CD1c-positive myeloid dendritic cell (primary cell): ENCODE results near the gene PCDH9.

Experiments used
- DNase-seq: peaks from one replicate; pipeline ENCODE4 v3.0.0-alpha.2; 2016; ENCODE audit errors: extremely low spot score

The PCDH9 gene

GRCh38 chr13:66840621-66841020, 389.5 kb downstream of the PCDH9 start:
- DNase-seq: no peak

- DNase-seq: no peak
Measured at GRCh38 chr13:66837246-66837645, 392.9 kb downstream of the PCDH9 start.

GRCh38 chr13:66835040-66835628, 395.0 kb downstream of the PCDH9 start:
- no peak for DNase-seq

- DNase-seq: no peak
Measured at GRCh38 chr13:66830940-66831716, 399.0 kb downstream of the PCDH9 start.

GRCh38 chr13:66829803-66830202, 400.3 kb downstream of the PCDH9 start:
- no peak for DNase-seq

GRCh38 chr13:66826398-66826797, 403.7 kb downstream of the PCDH9 start:
- DNase-seq: no peak

- DNase-seq: no peak
Measured at GRCh38 chr13:66821551-66821950, 408.6 kb downstream of the PCDH9 start.

GRCh38 chr13:66811455-66811854, 418.7 kb downstream of the PCDH9 start:
- no peak for DNase-seq

- DNase-seq: no peak
Measured at GRCh38 chr13:66809485-66809884, 420.7 kb downstream of the PCDH9 start.

GRCh38 chr13:66807251-66807650, 422.9 kb downstream of the PCDH9 start:
- no peak for DNase-seq

GRCh38 chr13:66805657-66806056, 424.5 kb downstream of the PCDH9 start:
- no peak for DNase-seq

- no peak for DNase-seq
Measured at GRCh38 chr13:66803808-66804456, 426.2 kb downstream of the PCDH9 start.

GRCh38 chr13:66803013-66803807, 426.9 kb downstream of the PCDH9 start:
- DNase-seq: no peak

GRCh38 chr13:66795636-66796035, 434.5 kb downstream of the PCDH9 start:
- DNase-seq: no peak

- DNase-seq: no peak
Measured at GRCh38 chr13:66794340-66795031, 435.6 kb downstream of the PCDH9 start.

- no peak for DNase-seq
Measured at GRCh38 chr13:66790861-66791260, 439.3 kb downstream of the PCDH9 start.

GRCh38 chr13:66781241-66781640, 448.9 kb downstream of the PCDH9 start:
- no peak for DNase-seq

- DNase-seq: no peak
Measured at GRCh38 chr13:66780814-66781213, 449.3 kb downstream of the PCDH9 start.

- DNase-seq: no peak
Measured at GRCh38 chr13:66778461-66778860, 451.7 kb downstream of the PCDH9 start.

GRCh38 chr13:66775196-66775595, 454.9 kb downstream of the PCDH9 start:
- DNase-seq: no peak

- no peak for DNase-seq
Measured at GRCh38 chr13:66774046-66774445, 456.1 kb downstream of the PCDH9 start.

- no peak for DNase-seq
Measured at GRCh38 chr13:66765559-66765958, 464.6 kb downstream of the PCDH9 start.
